Measurements from ENCODE around the gene SFTPA2. TPM values are rescaled to one million over a fixed set of nuclear protein-coding genes. Genes with fewer than 3 reads are reported as not detected.
"Not testable (repeated sequence)": the region's sequence is repeated elsewhere in the genome, so short reads cannot be mapped to it uniquely, and the experiment has no call there.

The SFTPA2 gene
- polyA plus RNA-seq, 3 donors: not detected

- H3K27me3 ChIP-seq (ENCODE audit: control insufficient read depth in 2 of 2, insufficient read depth in 2 of 2, low read length in 2 of 2): no peaks in the 10 kb centered on the region
- Mint-ChIP-seq H3K36me3 (no peaks in the 10 kb centered on the region), H3K27me3 (ENCODE audit: low read depth in 3 of 3) (peaks cover 0 to 7% (median 3%) of the 10 kb centered on the region in 3 donors), H3K4me3 (no peak overlapping the region), H3K4me1 (no peaks in the 10 kb centered on the region), H3K27ac (no peak overlapping the region), H3K9me3 (peaks cover 6 to 19% (median 16%) of the 10 kb centered on the region in 7 donors)
- DNase-seq: no peak
- WGBS (ENCODE audit: insufficient coverage): 70% methylated on average over 2 of the region's 2 CpGs
- no peaks in the 10 kb centered on the region for H3K4me1 ChIP-seq (ENCODE audit: control insufficient read depth in 1 of 2, insufficient read depth in 2 of 2, low read length in 2 of 2)
- H3K4me3 ChIP-seq (replicated peaks in 1 of 3; ENCODE audit: low read depth in 2 of 3, low read length in 3 of 3): no peak overlapping the region
- no peaks in the 10 kb centered on the region for H3K36me3 ChIP-seq (replicated peaks in 1 of 2; ENCODE audit: control insufficient read depth in 1 of 2, insufficient read depth in 2 of 2, low read length in 2 of 2)
- intact Hi-C loops (cut with micrococcal nuclease): no loop called here
- H4K20me1 ChIP-seq (ENCODE audit: insufficient read depth, low read length): no peaks in the 10 kb centered on the region
- no peak overlapping the region for H2AFZ ChIP-seq (ENCODE audit: insufficient read depth, low read depth, low read length, poor library complexity, severe bottlenecking)
- no peaks in the 10 kb centered on the region for H3K79me2 ChIP-seq (ENCODE audit: insufficient read depth, low read length)
- H3K27ac ChIP-seq (ENCODE audit: low read depth in 1 of 2, low read length in 2 of 2): no peak overlapping the region
- H3K4me2 ChIP-seq (replicated peaks; ENCODE audit: extremely low read depth, low read length, poor library complexity, severe bottlenecking): no peak overlapping the region
- H3K9ac ChIP-seq (ENCODE audit: insufficient read depth, low read length, poor library complexity, severe bottlenecking): no peak overlapping the region
- no peak for TF ChIP-seq CTCF (IDR thresholded peaks at IDR 0.05)
- H3K9me3 ChIP-seq (replicated peaks in 1 of 2; ENCODE audit: control insufficient read depth in 1 of 2, insufficient read depth in 1 of 2, low read length in 2 of 2): peaks cover 0 to 5% of the 10 kb centered on the region in 2 donors
These were observed 42.7 kb upstream of the SFTPA2 start for GRCh38 chr10:79602953-79603352.

- peaks cover 13 to 29% (median 25%) of the 10 kb centered on the region in 7 donors for H3K9me3 Mint-ChIP-seq
- no CpG with 5 or more reads among the region's 1 CpG for WGBS (ENCODE audit: insufficient coverage)
- H4K20me1 ChIP-seq (ENCODE audit: insufficient read depth, low read length): no peaks in the 10 kb centered on the region
- no peaks in the 10 kb centered on the region for H3K4me1 ChIP-seq (ENCODE audit: control insufficient read depth in 1 of 2, insufficient read depth in 2 of 2, low read length in 2 of 2)
- TF ChIP-seq CTCF (IDR thresholded peaks at IDR 0.05): no peak
- no peak overlapping the region for H2AFZ ChIP-seq (ENCODE audit: insufficient read depth, low read depth, low read length, poor library complexity, severe bottlenecking)
- H3K36me3 Mint-ChIP-seq: no peaks in the 10 kb centered on the region
- no peaks in the 10 kb centered on the region for H3K27me3 ChIP-seq (ENCODE audit: control insufficient read depth in 2 of 2, insufficient read depth in 2 of 2, low read length in 2 of 2)
- no peaks in the 10 kb centered on the region for H3K4me1 Mint-ChIP-seq
- no peak overlapping the region for H3K4me3 ChIP-seq (replicated peaks in 1 of 3; ENCODE audit: low read depth in 2 of 3, low read length in 3 of 3)
- no peak overlapping the region for H3K27ac Mint-ChIP-seq
- peaks cover 3 to 7% (median 5%) of the 10 kb centered on the region in 3 donors for H3K27me3 Mint-ChIP-seq (ENCODE audit: low read depth in 3 of 3)
- peaks cover 3 to 10% of the 10 kb centered on the region in 2 donors for H3K9me3 ChIP-seq (replicated peaks in 1 of 2; ENCODE audit: control insufficient read depth in 1 of 2, insufficient read depth in 1 of 2, low read length in 2 of 2)
- no peak overlapping the region for H3K27ac ChIP-seq (ENCODE audit: low read depth in 1 of 2, low read length in 2 of 2)
- H3K9ac ChIP-seq (ENCODE audit: insufficient read depth, low read length, poor library complexity, severe bottlenecking): no peak overlapping the region
- DNase-seq: no peak
- no peak overlapping the region for H3K4me2 ChIP-seq (replicated peaks; ENCODE audit: extremely low read depth, low read length, poor library complexity, severe bottlenecking)
- H3K36me3 ChIP-seq (replicated peaks in 1 of 2; ENCODE audit: control insufficient read depth in 1 of 2, insufficient read depth in 2 of 2, low read length in 2 of 2): no peaks in the 10 kb centered on the region
- H3K79me2 ChIP-seq (ENCODE audit: insufficient read depth, low read length): no peaks in the 10 kb centered on the region
- no peak overlapping the region for H3K4me3 Mint-ChIP-seq
- intact Hi-C loops (cut with micrococcal nuclease): no loop called here
These were observed 41.7 kb upstream of the SFTPA2 start for GRCh38 chr10:79601939-79602338.

GRCh38 chr10:79599644-79600043, 39.4 kb upstream of the SFTPA2 start:
- H3K4me3 Mint-ChIP-seq; H3K27me3 Mint-ChIP-seq (ENCODE audit: low read depth in 3 of 3); H4K20me1 ChIP-seq (ENCODE audit: insufficient read depth, low read length); H3K4me3 ChIP-seq (replicated peaks in 1 of 3; ENCODE audit: low read depth in 2 of 3, low read length in 3 of 3); H3K4me1 Mint-ChIP-seq; H2AFZ ChIP-seq (ENCODE audit: insufficient read depth, low read depth, low read length, poor library complexity, severe bottlenecking); H3K27me3 ChIP-seq (ENCODE audit: control insufficient read depth in 2 of 2, insufficient read depth in 2 of 2, low read length in 2 of 2); intact Hi-C loops (cut with micrococcal nuclease); H3K4me1 ChIP-seq (ENCODE audit: control insufficient read depth in 1 of 2, insufficient read depth in 2 of 2, low read length in 2 of 2); H3K36me3 Mint-ChIP-seq; H3K27ac Mint-ChIP-seq; H3K36me3 ChIP-seq (replicated peaks in 1 of 2; ENCODE audit: control insufficient read depth in 1 of 2, insufficient read depth in 2 of 2, low read length in 2 of 2); H3K9ac ChIP-seq (ENCODE audit: insufficient read depth, low read length, poor library complexity, severe bottlenecking); H3K4me2 ChIP-seq (replicated peaks; ENCODE audit: extremely low read depth, low read length, poor library complexity, severe bottlenecking); DNase-seq; H3K27ac ChIP-seq (ENCODE audit: low read depth in 1 of 2, low read length in 2 of 2); H3K79me2 ChIP-seq (ENCODE audit: insufficient read depth, low read length): not testable (repeated sequence)
- 98% methylated on average over 7 of the region's 9 CpGs for WGBS (ENCODE audit: insufficient coverage)
- peaks cover 15 to 45% (median 26%) of the 10 kb centered on the region in 7 donors for H3K9me3 Mint-ChIP-seq
- H3K9me3 ChIP-seq (replicated peaks in 1 of 2; ENCODE audit: control insufficient read depth in 1 of 2, insufficient read depth in 1 of 2, low read length in 2 of 2): peaks cover 10 to 11% of the 10 kb centered on the region in 2 donors

Measured in CD14-positive monocyte (primary cell).